ENCODE data around the gene PLCL2.

The PLCL2 gene

DNA sequence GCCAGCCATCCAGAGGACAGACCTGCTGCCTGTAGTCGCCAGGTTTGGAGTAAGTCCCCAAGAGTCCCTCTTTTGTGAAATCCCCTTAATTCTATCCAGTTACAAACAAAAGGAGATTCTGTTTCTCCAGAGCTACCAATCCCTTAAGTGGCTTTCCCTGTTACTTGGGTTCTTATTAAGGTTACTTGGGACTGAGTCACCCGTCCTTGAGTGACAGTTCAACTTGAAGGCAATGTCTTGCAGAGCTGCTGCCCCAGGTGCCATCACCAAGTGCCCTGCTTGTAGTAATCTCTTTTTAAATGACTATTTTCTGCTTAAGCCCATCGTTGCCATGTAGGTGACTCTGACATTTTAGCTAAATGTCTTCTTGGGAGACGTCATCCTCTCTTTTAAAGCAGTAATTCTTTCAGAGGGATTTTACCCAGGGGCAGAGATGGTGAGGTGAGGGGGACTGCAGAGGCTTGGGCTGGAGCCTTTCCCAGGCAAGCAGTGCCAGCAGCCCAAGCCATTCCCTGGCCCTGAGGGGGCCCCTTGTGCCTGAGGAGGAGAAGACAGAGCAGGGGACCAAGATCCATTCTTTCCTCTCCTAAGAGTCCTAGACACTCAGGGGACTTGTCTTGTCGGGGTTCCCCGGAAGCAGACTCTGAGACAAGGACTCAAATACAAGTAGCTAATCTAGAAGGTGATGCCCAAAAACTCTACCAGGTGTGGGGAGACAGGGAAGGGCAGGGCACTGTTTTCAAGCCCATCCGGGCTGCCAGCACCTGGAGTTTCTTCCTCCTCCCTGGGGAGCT lies 253.7 kb downstream of the PLCL2 start:
- in situ Hi-C loops (cut with MboI; ENCODE audit: low sequenced_read_pairs) = no loop called here

Measured in HL-60/S4 (cell line).